ENCODE results near the gene ARHGAP23. TPM values are rescaled to one million over a fixed set of nuclear protein-coding genes. Genes with fewer than 3 reads are reported as not detected.

The ARHGAP23 gene
- total RNA-seq, 1 experiment from 2014 or later: 97.9 TPM

GRCh38 chr17:38405654-38406053 is 22.6 kb upstream of the ARHGAP23 start:
- no peak overlapping the region for H2BK120ac ChIP-seq (ENCODE audit: low read depth, low read length, poor library complexity, severe bottlenecking)
- peaks cover 8 to 19% (median 10%) of the 10 kb centered on the region in 3 experiments; a peak in 6 of 7 replicates for H3K36me3 Mint-ChIP-seq (ENCODE audit: insufficient read depth in 1 of 3, low read depth in 3 of 3)

More at GRCh38 chr17:38405654-38406053, 22.6 kb upstream of the ARHGAP23 start:
- no peaks in the 10 kb centered on the region for H3K9me3 Mint-ChIP-seq
- Histone ChIP-seq H3K23ac (ENCODE audit: insufficient read length, low read depth, low read length) (no peak overlapping the region), H3T11ph (ENCODE audit: low read length) (no peak overlapping the region), H4K91ac (ENCODE audit: insufficient read length, low read depth, low read length) (no peak overlapping the region), H2AFZ (ENCODE audit: low read length) (no peak overlapping the region), H3K9ac (ENCODE audit: extremely low read depth, insufficient read length, low read length) (no peak overlapping the region), H2BK5ac (ENCODE audit: insufficient read length, low read length) (no peak overlapping the region), H4K5ac (ENCODE audit: insufficient read length, low read depth, low read length) (no peak overlapping the region), H4K20me1 (ENCODE audit: control insufficient read depth, insufficient read depth, insufficient read length) (no peaks in the 10 kb centered on the region), H3K18ac (ENCODE audit: insufficient read length, low read depth, low read length) (no peak overlapping the region), H3K14ac (ENCODE audit: insufficient read depth, low read length) (no peak overlapping the region), H3K79me1 (ENCODE audit: insufficient read depth, low read depth, low read length, poor library complexity, severe bottlenecking) (no peaks in the 10 kb centered on the region), H3K9me3 (ENCODE audit: control insufficient read depth, low read depth, low read length) (no peaks in the 10 kb centered on the region), H3K4ac (ENCODE audit: low read depth, low read length) (no peak overlapping the region), H3K4me2 (ENCODE audit: insufficient read depth, insufficient read length, low read length) (no peak overlapping the region), H3K56ac (ENCODE audit: insufficient read length, low read depth, low read length) (no peak overlapping the region), H3K27me3 (ENCODE audit: insufficient read depth, low read length) (no peaks in the 10 kb centered on the region), H3K27ac (ENCODE audit: insufficient read length, low read depth, low read length) (no peak overlapping the region), H3K4me1 (ENCODE audit: insufficient read depth, low read length) (peaks cover 11% of the 10 kb centered on the region; the same call in 1 of the 2 replicates), H2BK20ac (ENCODE audit: low read depth, low read length, poor library complexity, severe bottlenecking) (no peak overlapping the region), H2BK15ac (ENCODE audit: low read depth, low read length) (no peak overlapping the region; the same call in 1 of the 2 replicates), H2BK12ac (ENCODE audit: insufficient read length, low read depth, low read length) (no peak overlapping the region), H2AK5ac (ENCODE audit: insufficient read length, low read length) (no peak overlapping the region), H4K8ac (replicated peaks; ENCODE audit: insufficient read length, low read depth, low read length) (no peak overlapping the region), H3K23me2 (ENCODE audit: insufficient read length, low read depth, low read length, poor library complexity, severe bottlenecking) (peaks cover 3% of the 10 kb centered on the region), H3K79me2 (ENCODE audit: insufficient read depth, low read length) (no peaks in the 10 kb centered on the region)
- no peak overlapping the region for H3K4me3 Mint-ChIP-seq
- TF ChIP-seq CTCF (conservative IDR thresholded peaks at IDR 0.05): no peak
- DNase-seq: peak; percentile 27
- no CpG with 5 or more reads among the region's 4 CpGs for WGBS (ENCODE audit: extremely low coverage, insufficient read length, low lambda C conversion rate)
- peaks cover 30 to 33% of the 10 kb centered on the region in 2 experiments for H3K4me1 Mint-ChIP-seq
- H3K27ac Mint-ChIP-seq: no peak overlapping the region
- peaks cover 6% of the 10 kb centered on the region; the same call in 1 of the 2 replicates for H3K27me3 Mint-ChIP-seq (ENCODE audit: low read depth)
